Sigmoid colon (tissue), 4 donors: ENCODE data around the gene PAX2.

Experiments used
- POLR2A ChIP-seq, 2 donors: fragments of 450-650 bp; IDR thresholded peaks; one replicate each; pipeline ENCODE4 v1.6.1; 2016; ENCODE audit warnings: antibody characterized with exemption in 2 of 2, mild to moderate bottlenecking in 2 of 2, moderate library complexity in 2 of 2
- POLR2AphosphoS5 ChIP-seq, 4 donors: sonication (generic); formaldehyde crosslinking; IDR thresholded peaks; one replicate each; pipeline ENCODE4 v1.6.1; 2017; ENCODE audit warnings: antibody characterized with exemption in 4 of 4
- TF ChIP-seq, protein P1 (sequence below), 4 experiments: fragments of 450-650 bp in 3 of 4; fragments of 200-600 bp in 1 of 4; IDR thresholded peaks; one replicate each; pipeline ENCODE4 v1.5.1; 2016 to 2019; ENCODE audit warnings: antibody characterized with exemption in 4 of 4, mild to moderate bottlenecking in 3 of 4, moderate library complexity in 2 of 4

DNA sequence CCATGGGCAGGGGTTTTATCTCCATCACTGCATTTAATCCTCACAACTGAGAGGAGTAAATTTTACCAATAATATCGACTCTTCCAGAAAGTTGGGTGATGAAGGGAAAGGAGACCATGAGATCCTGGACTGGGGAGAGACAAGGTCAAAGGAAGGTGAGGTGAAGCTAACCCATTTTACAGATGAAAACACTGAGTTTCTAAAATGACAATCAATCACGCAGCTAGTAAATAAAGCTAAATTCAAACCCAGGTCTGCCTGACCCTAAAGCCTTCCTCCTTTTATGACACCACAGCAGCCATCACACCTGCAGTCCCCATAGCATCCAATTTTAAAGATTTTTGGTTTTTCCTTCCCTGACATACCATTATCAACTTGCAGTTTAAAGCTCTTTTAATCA, 103.4 kb downstream of the PAX2 start:
- TF ChIP-seq, protein P1, sequence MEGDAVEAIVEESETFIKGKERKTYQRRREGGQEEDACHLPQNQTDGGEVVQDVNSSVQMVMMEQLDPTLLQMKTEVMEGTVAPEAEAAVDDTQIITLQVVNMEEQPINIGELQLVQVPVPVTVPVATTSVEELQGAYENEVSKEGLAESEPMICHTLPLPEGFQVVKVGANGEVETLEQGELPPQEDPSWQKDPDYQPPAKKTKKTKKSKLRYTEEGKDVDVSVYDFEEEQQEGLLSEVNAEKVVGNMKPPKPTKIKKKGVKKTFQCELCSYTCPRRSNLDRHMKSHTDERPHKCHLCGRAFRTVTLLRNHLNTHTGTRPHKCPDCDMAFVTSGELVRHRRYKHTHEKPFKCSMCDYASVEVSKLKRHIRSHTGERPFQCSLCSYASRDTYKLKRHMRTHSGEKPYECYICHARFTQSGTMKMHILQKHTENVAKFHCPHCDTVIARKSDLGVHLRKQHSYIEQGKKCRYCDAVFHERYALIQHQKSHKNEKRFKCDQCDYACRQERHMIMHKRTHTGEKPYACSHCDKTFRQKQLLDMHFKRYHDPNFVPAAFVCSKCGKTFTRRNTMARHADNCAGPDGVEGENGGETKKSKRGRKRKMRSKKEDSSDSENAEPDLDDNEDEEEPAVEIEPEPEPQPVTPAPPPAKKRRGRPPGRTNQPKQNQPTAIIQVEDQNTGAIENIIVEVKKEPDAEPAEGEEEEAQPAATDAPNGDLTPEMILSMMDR (IDR thresholded peaks at IDR 0.05) = no peak
- TF ChIP-seq POLR2AphosphoS5 (IDR thresholded peaks at IDR 0.05) (no peak), POLR2A (IDR thresholded peaks at IDR 0.05) (no peak)
